Hepatocyte (in vitro differentiated cells): ENCODE results near the gene MYMX. TPM values are rescaled to one million over a fixed set of nuclear protein-coding genes. Genes with fewer than 3 reads are reported as not detected.

Source experiments
- DNase-seq: peaks from one replicate; pipeline ENCODE4 v3.0.0-alpha.2; 2016; ENCODE audit warnings: low spot score
- H2AFZ ChIP-seq: fragments of 200-600 bp; sonication (generic); 2 replicates; pipeline ENCODE4 v1.6.0; 2016; ENCODE audit warnings: antibody characterized with exemption, mild to moderate bottlenecking
- H3K27ac ChIP-seq: fragments of 200-600 bp; sonication (generic); 2 replicates; pipeline ENCODE4 v1.5.1; 2016; ENCODE audit warnings: mild to moderate bottlenecking
- H3K27me3 ChIP-seq: fragments of 200-600 bp; sonication (generic); 2 replicates; pipeline ENCODE4 v1.6.1; 2016
- H3K36me3 ChIP-seq: fragments of 200-600 bp; sonication (generic); replicated peaks from 2 replicates; pipeline ENCODE4 v1.5.1; 2016; ENCODE audit warnings: low read depth; ENCODE audit not compliant: insufficient read depth
- H3K4me1 ChIP-seq: fragments of 200-600 bp; sonication (generic); 2 replicates; pipeline ENCODE4 v1.5.1; 2016; ENCODE audit warnings: mild to moderate bottlenecking, moderate library complexity; ENCODE audit not compliant: insufficient read depth
- H3K4me2 ChIP-seq: fragments of 200-600 bp; sonication (generic); 2 replicates; pipeline ENCODE4 v1.6.0; 2016
- H3K4me3 ChIP-seq: fragments of 200-600 bp; sonication (generic); 2 replicates; pipeline ENCODE4 v1.5.1; 2016; ENCODE audit warnings: mild to moderate bottlenecking
- H3K79me2 ChIP-seq: fragments of 200-600 bp; sonication (generic); 2 replicates; pipeline ENCODE4 v1.6.0; 2017; ENCODE audit warnings: mild to moderate bottlenecking
- H3K9me2 ChIP-seq: fragments of 200-600 bp; sonication (generic); replicated peaks from 2 replicates; pipeline ENCODE4 v1.6.0; 2017; ENCODE audit warnings: mild to moderate bottlenecking; ENCODE audit not compliant: insufficient read depth
- H3K9me3 ChIP-seq: fragments of 200-600 bp; sonication (generic); 2 replicates; pipeline ENCODE4 v1.5.1; 2016; ENCODE audit warnings: low read depth, mild to moderate bottlenecking
- H4K20me1 ChIP-seq: fragments of 200-600 bp; sonication (generic); 2 replicates; pipeline ENCODE4 v1.6.0; 2016; ENCODE audit warnings: mild to moderate bottlenecking; ENCODE audit not compliant: insufficient read depth, poor library complexity, severe bottlenecking
- EZH2 ChIP-seq: fragments of 200-600 bp; sonication (generic); IDR thresholded peaks from 2 replicates; pipeline ENCODE4 v1.6.1; 2016; ENCODE audit warnings: antibody characterized with exemption, mild to moderate bottlenecking, borderline replicate concordance
- EZH2phosphoT487 ChIP-seq: fragments of 200-600 bp; sonication (generic); IDR thresholded peaks from one replicate; pipeline ENCODE4 v1.6.1; 2018; ENCODE audit warnings: antibody characterized with exemption, mild to moderate bottlenecking, low read depth, moderate library complexity; ENCODE audit not compliant: unreplicated experiment, severe bottlenecking
- WGBS: methylation state at CpG from one replicate; pipeline ENCODE4 v1.1.6; 2016; ENCODE audit warnings: low lambda C conversion rate; ENCODE audit errors: missing lambda C conversion rate; 5-methylcytosine and 5-hydroxymethylcytosine counted together
- polyA plus RNA-seq: library from polyadenylated mRNA; unstranded; fragments of >200 nt; fragmentation: Nextera tagmentation; extraction: Ambion mirVana; gene quantifications from 2 replicates; pipeline ENCODE4 v1.2.1, GENCODE V29; 2016
- total RNA-seq: library from RNA; depleted of rRNA; stranded (reverse); fragments of >200 nt; gene quantifications from 2 replicates; pipeline ENCODE4 v1.2.3, GENCODE V29; 2014
- TF ChIP-seq, protein P1 (sequence below): fragments of 200-600 bp; sonication (generic); IDR thresholded peaks from 2 replicates; pipeline ENCODE4 v1.5.1; 2016; ENCODE audit warnings: antibody characterized with exemption, mild to moderate bottlenecking; ENCODE audit not compliant: poor library complexity

The MYMX gene
- total and polyA plus RNA-seq, 2 experiments from 2014 or later, result not detected

DNA sequence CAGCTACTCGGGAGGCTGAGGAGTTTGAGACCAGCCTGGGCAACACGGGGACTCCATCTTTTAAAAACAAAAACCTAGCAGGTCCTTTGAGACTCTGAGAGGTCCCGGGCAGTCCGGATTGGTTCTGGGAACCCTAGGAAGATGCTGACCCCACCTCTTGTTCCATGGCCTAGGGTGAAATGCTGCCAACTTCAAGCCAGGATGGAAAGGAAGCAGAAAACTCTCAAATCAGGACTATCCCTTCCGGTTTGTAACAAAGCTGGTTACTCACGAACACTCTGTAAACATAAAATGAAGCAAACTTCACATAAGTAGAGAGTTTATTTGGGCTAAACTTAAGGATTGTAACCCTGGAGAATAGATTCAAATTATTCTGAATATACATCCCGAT lies 30.1 kb upstream of the MYMX start:
- H3K4me1 ChIP-seq, result no peaks in the 10 kb centered on the region
- TF ChIP-seq EZH2 (no peak), EZH2phosphoT487 (no peak)
- TF ChIP-seq, protein P1, sequence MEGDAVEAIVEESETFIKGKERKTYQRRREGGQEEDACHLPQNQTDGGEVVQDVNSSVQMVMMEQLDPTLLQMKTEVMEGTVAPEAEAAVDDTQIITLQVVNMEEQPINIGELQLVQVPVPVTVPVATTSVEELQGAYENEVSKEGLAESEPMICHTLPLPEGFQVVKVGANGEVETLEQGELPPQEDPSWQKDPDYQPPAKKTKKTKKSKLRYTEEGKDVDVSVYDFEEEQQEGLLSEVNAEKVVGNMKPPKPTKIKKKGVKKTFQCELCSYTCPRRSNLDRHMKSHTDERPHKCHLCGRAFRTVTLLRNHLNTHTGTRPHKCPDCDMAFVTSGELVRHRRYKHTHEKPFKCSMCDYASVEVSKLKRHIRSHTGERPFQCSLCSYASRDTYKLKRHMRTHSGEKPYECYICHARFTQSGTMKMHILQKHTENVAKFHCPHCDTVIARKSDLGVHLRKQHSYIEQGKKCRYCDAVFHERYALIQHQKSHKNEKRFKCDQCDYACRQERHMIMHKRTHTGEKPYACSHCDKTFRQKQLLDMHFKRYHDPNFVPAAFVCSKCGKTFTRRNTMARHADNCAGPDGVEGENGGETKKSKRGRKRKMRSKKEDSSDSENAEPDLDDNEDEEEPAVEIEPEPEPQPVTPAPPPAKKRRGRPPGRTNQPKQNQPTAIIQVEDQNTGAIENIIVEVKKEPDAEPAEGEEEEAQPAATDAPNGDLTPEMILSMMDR, result no peak
- H3K9me3 ChIP-seq, result no peaks in the 10 kb centered on the region
- no peak overlapping the region for H3K27ac ChIP-seq
- H4K20me1 ChIP-seq, result no peaks in the 10 kb centered on the region
- no peaks in the 10 kb centered on the region for H3K79me2 ChIP-seq
- no peak for DNase-seq
- no peak overlapping the region for H2AFZ ChIP-seq
- H3K36me3 ChIP-seq, result no peaks in the 10 kb centered on the region
- no peak overlapping the region for H3K4me3 ChIP-seq
- no peak overlapping the region for H3K4me2 ChIP-seq
- H3K9me2 ChIP-seq, result no peaks in the 10 kb centered on the region
- H3K27me3 ChIP-seq, result no peaks in the 10 kb centered on the region
- 88% methylated on average over 7 of the region's 7 CpGs for WGBS

DNA sequence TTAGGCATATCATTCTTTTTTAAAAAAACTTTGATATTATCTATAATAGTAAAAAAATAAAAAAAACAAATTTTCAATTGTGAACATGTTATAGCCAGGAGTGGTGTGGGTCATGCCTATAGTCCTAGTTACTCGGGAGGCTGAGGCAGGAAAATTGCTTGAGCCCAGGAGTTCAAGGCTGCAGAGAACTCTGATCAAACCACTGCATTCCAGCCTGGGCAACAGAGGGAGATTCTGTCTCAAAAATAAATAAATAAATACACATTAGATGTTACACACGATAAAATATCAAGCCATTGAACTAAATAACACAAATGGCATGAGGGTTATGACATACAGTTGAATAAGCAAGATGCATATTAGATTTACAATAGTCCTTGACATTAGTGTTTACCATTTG lies 27.9 kb upstream of the MYMX start:
- H3K9me3 ChIP-seq, result no peaks in the 10 kb centered on the region
- H3K4me2 ChIP-seq, result no peak overlapping the region
- no peak overlapping the region for H2AFZ ChIP-seq
- no peaks in the 10 kb centered on the region for H3K36me3 ChIP-seq
- no peaks in the 10 kb centered on the region for H3K27me3 ChIP-seq
- no peaks in the 10 kb centered on the region for H3K9me2 ChIP-seq
- no peaks in the 10 kb centered on the region for H4K20me1 ChIP-seq
- H3K79me2 ChIP-seq, result no peaks in the 10 kb centered on the region
- DNase-seq, result no peak
- H3K4me3 ChIP-seq, result no peak overlapping the region
- WGBS, result 91% methylated on average over 2 of the region's 2 CpGs
- H3K27ac ChIP-seq, result no peak overlapping the region
- no peaks in the 10 kb centered on the region for H3K4me1 ChIP-seq
- TF ChIP-seq EZH2, result no peak

DNA sequence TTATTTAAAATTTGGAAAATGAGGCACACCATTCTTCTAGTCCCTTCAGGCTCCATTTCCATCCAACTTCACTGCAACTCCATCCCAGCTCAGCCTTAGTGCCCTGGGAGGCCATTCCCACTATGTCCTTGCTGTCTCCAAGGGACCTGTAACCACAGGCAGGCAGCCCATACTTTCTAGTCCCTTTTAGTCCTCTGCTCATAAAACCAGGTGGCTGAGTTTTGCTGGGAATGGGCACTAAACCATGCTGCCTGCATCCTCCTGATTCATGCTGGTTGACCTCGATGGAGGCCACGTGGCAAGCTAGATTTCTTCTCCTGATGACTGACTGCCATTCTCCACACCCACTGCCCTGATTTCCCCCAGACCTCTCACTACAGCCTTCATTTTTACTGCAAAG lies 27.5 kb upstream of the MYMX start:
- no peaks in the 10 kb centered on the region for H3K9me2 ChIP-seq
- no peaks in the 10 kb centered on the region for H3K4me1 ChIP-seq
- no peaks in the 10 kb centered on the region for H3K27me3 ChIP-seq
- DNase-seq, result no peak
- no peaks in the 10 kb centered on the region for H3K79me2 ChIP-seq
- no peak overlapping the region for H3K4me2 ChIP-seq
- no peak overlapping the region for H2AFZ ChIP-seq
- H3K36me3 ChIP-seq, result no peaks in the 10 kb centered on the region
- H3K27ac ChIP-seq, result no peak overlapping the region
- no peak overlapping the region for H3K4me3 ChIP-seq
- no peaks in the 10 kb centered on the region for H4K20me1 ChIP-seq
- no peak for TF ChIP-seq EZH2phosphoT487
- TF ChIP-seq EZH2, result no peak
- TF ChIP-seq, protein P1, result no peak
- 85% methylated on average over 2 of the region's 2 CpGs for WGBS
- no peaks in the 10 kb centered on the region for H3K9me3 ChIP-seq

DNA sequence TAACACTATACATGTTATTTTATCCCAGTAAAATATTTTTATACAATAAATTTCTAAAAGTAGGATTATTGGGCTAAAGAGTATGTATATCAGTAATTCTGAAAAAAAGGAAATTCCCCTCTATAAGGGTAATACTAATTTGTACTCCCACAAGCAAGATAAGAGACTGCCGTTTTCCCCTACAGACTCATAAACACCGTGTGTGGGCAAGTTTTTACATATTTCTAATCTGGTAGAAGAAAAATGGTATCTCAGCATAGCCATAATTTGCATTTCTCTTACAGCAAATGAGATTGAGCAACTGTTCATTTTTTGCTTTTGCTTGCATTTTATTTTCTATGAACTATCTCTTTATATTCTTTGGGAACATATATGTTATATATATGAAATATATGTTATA lies 26.0 kb upstream of the MYMX start:
- Histone ChIP-seq H3K4me1 (no peaks in the 10 kb centered on the region), H3K36me3 (no peaks in the 10 kb centered on the region), H4K20me1 (no peaks in the 10 kb centered on the region), H3K9me3 (no peaks in the 10 kb centered on the region), H3K9me2 (no peaks in the 10 kb centered on the region), H3K4me2 (no peak overlapping the region), H3K27me3 (no peaks in the 10 kb centered on the region), H3K79me2 (no peaks in the 10 kb centered on the region), H2AFZ (no peak overlapping the region), H3K27ac (no peak overlapping the region), H3K4me3 (no peak overlapping the region)
- no peak for TF ChIP-seq EZH2
- TF ChIP-seq, protein P1, result no peak
- TF ChIP-seq EZH2phosphoT487, result no peak
- no peak for DNase-seq
- 33% methylated on average over 2 of the region's 2 CpGs for WGBS
